Hematopoietic multipotent progenitor cell (in vitro differentiated cells): ENCODE data around the gene TSC1. TPM values are rescaled to one million over a fixed set of nuclear protein-coding genes. Genes with fewer than 3 reads are reported as not detected.

Experiments
- DNase-seq, 3 donors: peaks; one replicate each; pipeline ENCODE4 v3.0.0-alpha.2; 2011 to 2015; ENCODE audit warnings: low read depth in 2 of 3, low spot score in 2 of 3
- total RNA-seq: library from RNA; depleted of rRNA; stranded (reverse); fragments of >200 nt; gene quantifications from one replicate; pipeline ENCODE4 v1.2.3, GENCODE V29; 2012

Gene TSC1
- total RNA-seq, 1 donor: 33.9 TPM

- no peak for DNase-seq
Measured at GRCh38 chr9:132894862-132895835, 49.3 kb downstream of the TSC1 start.

- DNase-seq: no peak
Measured at GRCh38 chr9:132894346-132894745, 50.1 kb downstream of the TSC1 start.

- no peak for DNase-seq
Measured at GRCh38 chr9:132892400-132892799, 52.0 kb downstream of the TSC1 start.

- DNase-seq: no peak
Measured at GRCh38 chr9:132888151-132888550, 56.3 kb downstream of the TSC1 start.

- DNase-seq: no peak
Measured at GRCh38 chr9:132887181-132888120, 57.0 kb downstream of the TSC1 start.

- DNase-seq: no peak
Measured at GRCh38 chr9:132886334-132886725, 58.1 kb downstream of the TSC1 start.

GRCh38 chr9:132885720-132886333 lies 58.6 kb downstream of the TSC1 start:
- DNase-seq: peak in 2 of 3 donors; percentile 76 to 89

GRCh38 chr9:132883349-132884294 lies 60.8 kb downstream of the TSC1 start:
- no peak for DNase-seq

GRCh38 chr9:132882616-132883015 lies 61.8 kb downstream of the TSC1 start:
- DNase-seq: no peak

- peak in 1 of 3 donors; percentile 36 for DNase-seq
Measured at GRCh38 chr9:132881826-132882225, 62.6 kb downstream of the TSC1 start.

GRCh38 chr9:132880324-132880661 lies 64.1 kb downstream of the TSC1 start:
- DNase-seq: no peak

- peak in 1 of 3 donors; percentile 46 for DNase-seq
Measured at GRCh38 chr9:132879457-132880323, 64.7 kb downstream of the TSC1 start.

- DNase-seq: peak in 1 of 3 donors; percentile 19
Measured at GRCh38 chr9:132878695-132879456, 65.5 kb downstream of the TSC1 start, which contains the start of gene SPACA9. TSS of gene SPACA9 (plus strand) at chr9:132878898. CDS start at chr9:132883948, 5,050 bp downstream.

- peak; percentile 67 to 75 (median 72) for DNase-seq
Measured at GRCh38 chr9:132877824-132878694, 66.4 kb downstream of the TSC1 start, which contains the start of gene AK8. TSS of gene AK8 (minus strand) at chr9:132878284. CDS start at chr9:132878255, 29 bp downstream.

GRCh38 chr9:132877458-132877823 lies 67.0 kb downstream of the TSC1 start:
- DNase-seq: no peak

- DNase-seq: no peak
Measured at GRCh38 chr9:132876849-132877248, 67.6 kb downstream of the TSC1 start.

- no peak for DNase-seq
Measured at GRCh38 chr9:132875159-132875558, 69.3 kb downstream of the TSC1 start.
